GM10248 (cell line): ENCODE data around the gene NAT16.
"Not testable (repeated sequence)": the region's sequence is repeated elsewhere in the genome, so short reads cannot be mapped to it uniquely, and the experiment has no call there.

Source experiments
- CTCF ChIA-PET: fragments of 300-600 bp; sonication (Branson Sonifier 250); formaldehyde crosslinking; extraction: SDS; loops from one replicate; lab custom pipeline; 2021; ENCODE audit warnings: antibody characterized with exemption; lab: Yijun Ruan, JAX
- POLR2A ChIA-PET: fragments of 350-650 bp; sonication (Branson Sonifier 250); formaldehyde crosslinking; extraction: SDS; loops from one replicate; lab custom pipeline; 2020; ENCODE audit warnings: antibody characterized with exemption; lab: Yijun Ruan, JAX
- DNase-seq: peaks from one replicate; pipeline ENCODE4 v3.0.0; 2012; ENCODE audit errors: extremely low spot score
- TF ChIP-seq, protein P1 (sequence below): IDR thresholded peaks from 2 replicates; pipeline ENCODE4 v1.5.1; 2012; ENCODE audit warnings: mild to moderate bottlenecking, low read depth; ENCODE audit errors: extremely low read depth, missing control alignments, control extremely low read depth

The NAT16 gene

DNA sequence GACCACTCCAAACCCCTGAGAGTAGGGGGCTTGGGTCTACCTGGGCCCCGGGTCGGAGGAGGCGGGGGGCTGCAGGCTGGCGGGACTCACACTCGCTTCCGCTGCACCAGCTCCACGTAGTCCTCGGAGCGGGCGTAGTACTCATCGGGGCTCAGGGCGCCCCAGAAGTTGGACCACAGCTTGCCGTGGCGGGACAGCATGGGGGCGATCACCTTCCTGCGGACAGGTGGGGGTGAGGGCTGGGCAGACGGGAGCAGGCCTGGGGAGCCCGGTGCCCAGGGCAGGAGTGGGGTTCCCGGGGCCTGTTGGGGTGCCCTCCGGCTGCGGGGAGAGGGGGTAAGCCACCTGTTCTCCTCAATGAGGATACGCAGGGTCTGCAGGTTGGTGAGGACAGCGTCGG, 31.4 kb upstream of the NAT16 start:
- no peak for DNase-seq
- TF ChIP-seq, protein P1, sequence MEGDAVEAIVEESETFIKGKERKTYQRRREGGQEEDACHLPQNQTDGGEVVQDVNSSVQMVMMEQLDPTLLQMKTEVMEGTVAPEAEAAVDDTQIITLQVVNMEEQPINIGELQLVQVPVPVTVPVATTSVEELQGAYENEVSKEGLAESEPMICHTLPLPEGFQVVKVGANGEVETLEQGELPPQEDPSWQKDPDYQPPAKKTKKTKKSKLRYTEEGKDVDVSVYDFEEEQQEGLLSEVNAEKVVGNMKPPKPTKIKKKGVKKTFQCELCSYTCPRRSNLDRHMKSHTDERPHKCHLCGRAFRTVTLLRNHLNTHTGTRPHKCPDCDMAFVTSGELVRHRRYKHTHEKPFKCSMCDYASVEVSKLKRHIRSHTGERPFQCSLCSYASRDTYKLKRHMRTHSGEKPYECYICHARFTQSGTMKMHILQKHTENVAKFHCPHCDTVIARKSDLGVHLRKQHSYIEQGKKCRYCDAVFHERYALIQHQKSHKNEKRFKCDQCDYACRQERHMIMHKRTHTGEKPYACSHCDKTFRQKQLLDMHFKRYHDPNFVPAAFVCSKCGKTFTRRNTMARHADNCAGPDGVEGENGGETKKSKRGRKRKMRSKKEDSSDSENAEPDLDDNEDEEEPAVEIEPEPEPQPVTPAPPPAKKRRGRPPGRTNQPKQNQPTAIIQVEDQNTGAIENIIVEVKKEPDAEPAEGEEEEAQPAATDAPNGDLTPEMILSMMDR, result no peak
- ChIA-PET POLR2A (no interaction called here), CTCF (interaction anchor here (1.3 to 2.1 kb wide), 3 partner anchors 19 to 68 kb away, joined by 3 to 5 read pairs (median 4); partner anchors contain the start of gene FIS1)

DNA sequence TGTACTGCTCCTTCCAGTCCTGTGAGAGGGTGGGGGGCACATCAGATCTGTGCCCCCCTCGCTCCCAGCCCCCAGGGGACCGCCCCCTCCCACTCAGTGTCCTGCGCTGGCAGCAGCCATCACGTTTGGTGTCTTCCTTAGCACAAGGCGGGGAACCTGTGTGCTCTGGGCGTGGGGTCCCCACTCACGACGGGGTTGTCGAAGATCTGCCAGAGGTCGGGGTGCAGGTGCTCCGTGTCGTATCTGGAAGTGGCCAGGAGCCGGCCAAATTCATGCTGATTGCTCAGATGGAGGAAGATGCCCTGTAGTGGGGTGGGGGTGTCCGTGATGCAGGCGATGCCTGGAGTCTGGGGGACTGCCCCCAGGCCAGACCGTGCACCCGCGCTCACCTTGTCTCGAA, 30.1 kb upstream of the NAT16 start:
- no peak for DNase-seq
- TF ChIP-seq, protein P1, result no peak
- POLR2A ChIA-PET, result no interaction called here
- CTCF ChIA-PET, result interaction anchor here (0.8 to 0.9 kb wide), 2 partner anchors 17 to 581 kb away, joined by 3 to 4 read pairs; no protein-coding TSS in a partner anchor

DNA sequence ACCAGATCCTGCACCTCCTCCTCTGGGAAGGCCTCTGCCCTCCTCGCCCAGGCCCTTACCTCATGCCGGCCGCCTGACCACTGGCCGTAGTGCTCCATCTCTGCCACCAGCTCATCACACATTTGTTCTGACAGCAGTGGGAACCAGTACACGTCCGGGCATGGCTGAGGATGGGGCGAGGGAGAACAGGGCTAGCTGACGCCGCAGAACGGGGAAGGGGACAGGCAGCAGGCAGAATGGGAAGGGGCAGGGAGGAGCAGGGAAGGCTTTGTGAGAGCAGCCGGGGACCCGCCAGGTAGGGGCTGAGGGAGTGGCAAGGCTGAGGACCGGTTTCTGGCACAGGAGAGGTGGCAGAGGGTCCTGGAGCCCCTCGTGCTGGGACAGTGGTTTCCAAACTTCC, 28.7 kb upstream of the NAT16 start:
- ChIA-PET CTCF (interaction anchor here (1.1 kb wide), 1 partner anchor 16 kb away, joined by 4 read pairs; no protein-coding TSS in a partner anchor), POLR2A (no interaction called here)
- DNase-seq, result no peak
- TF ChIP-seq, protein P1, result no peak

DNA sequence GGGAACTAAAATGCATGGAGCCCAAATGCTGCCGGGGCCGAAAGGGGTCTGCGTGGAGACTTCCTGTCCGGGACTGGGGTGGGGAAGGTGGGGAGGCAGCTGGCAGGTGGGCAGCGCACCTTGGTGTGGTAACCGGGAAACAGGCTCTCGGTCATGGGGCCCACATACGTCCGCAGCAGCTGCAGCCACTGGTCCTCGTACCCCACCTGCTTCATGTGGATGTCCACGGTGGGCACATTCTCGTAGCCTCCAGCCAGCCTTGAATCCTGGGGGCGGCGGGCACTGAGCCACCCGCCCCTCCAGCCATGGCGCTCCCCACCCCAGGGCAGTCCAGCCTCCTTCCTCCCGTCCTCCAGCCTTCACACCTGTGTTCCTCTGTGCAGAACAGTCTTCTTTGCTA, 27.4 kb upstream of the NAT16 start:
- POLR2A ChIA-PET, result no interaction called here
- CTCF ChIA-PET, result interaction anchor here (1.3 to 2.9 kb wide), 2 partner anchors 10 to 15 kb away, joined by 7 to 9 read pairs; partner anchors contain the start of genes PLOD3 and ZNHIT1
- TF ChIP-seq, protein P1, result no peak
- DNase-seq, result no peak

DNA sequence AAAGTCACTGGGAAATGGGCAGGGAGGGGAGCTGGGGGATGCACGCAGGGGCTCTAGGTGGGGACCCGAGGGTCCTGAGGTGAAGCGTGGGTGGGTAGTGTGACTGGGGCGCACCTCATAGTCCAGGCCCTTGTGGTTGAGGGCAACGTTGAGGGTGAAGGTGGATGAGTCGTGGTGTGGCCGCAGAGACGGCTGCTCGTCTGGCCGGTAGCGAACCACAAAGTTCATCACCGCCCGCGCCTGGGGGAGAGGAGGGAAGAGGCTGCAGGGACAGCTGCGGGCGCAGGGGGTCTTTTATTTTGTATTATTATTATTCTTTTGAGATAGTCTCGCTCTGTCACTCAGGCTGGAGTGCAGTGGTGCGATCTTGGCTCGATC, 26.6 kb upstream of the NAT16 start:
- ChIA-PET POLR2A (no interaction called here), CTCF (interaction anchor here (2.9 kb wide), 1 partner anchor 10 kb away, joined by 9 read pairs; the partner anchor contains the start of genes PLOD3 and ZNHIT1)
- TF ChIP-seq, protein P1, result no peak
- DNase-seq, result no peak

DNA sequence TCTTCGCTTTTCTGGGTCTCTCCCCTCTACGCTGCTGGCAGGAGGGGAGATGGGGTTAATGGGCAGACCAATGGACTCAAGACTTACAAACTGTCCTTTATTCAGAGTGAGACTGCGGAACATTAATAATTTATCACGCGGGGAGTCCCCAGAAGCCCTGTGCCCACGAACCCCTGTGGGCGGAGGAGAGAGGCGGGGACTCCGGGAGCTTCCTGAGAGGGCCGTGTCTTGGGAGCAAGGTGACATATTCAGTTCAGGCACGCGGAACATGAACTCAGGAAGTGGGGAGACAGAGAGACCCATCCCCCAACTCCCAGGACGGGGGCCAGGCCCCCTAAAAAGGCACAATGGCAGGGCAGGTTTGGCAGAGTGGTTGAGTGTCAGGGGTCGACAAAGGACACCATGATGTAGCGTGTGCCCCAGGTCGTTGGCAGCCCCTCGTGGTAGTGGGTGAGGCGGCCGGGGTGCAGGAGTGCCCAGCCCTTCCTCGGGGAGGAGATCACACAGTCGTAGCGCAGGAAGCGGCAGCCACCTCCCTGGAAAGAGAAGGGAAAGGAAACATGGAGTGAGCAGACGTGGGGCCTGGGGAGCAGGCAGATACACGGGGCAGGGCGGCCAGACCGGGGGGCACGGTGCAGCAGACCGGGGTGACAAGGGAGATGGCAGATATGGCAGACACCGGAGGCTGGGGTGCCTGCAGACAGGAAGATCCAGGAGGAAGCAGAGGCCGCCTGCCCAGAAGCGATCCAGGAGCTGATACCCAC, 26.0 kb upstream of the NAT16 start:
- POLR2A ChIA-PET, result no interaction called here
- no peak for DNase-seq
- CTCF ChIA-PET, result interaction anchor here (2.9 to 5.9 kb wide), 2 partner anchors 11 to 14 kb away, joined by 9 to 41 read pairs; partner anchors contain the start of genes PLOD3 and ZNHIT1
- TF ChIP-seq, protein P1, result no peak

DNA sequence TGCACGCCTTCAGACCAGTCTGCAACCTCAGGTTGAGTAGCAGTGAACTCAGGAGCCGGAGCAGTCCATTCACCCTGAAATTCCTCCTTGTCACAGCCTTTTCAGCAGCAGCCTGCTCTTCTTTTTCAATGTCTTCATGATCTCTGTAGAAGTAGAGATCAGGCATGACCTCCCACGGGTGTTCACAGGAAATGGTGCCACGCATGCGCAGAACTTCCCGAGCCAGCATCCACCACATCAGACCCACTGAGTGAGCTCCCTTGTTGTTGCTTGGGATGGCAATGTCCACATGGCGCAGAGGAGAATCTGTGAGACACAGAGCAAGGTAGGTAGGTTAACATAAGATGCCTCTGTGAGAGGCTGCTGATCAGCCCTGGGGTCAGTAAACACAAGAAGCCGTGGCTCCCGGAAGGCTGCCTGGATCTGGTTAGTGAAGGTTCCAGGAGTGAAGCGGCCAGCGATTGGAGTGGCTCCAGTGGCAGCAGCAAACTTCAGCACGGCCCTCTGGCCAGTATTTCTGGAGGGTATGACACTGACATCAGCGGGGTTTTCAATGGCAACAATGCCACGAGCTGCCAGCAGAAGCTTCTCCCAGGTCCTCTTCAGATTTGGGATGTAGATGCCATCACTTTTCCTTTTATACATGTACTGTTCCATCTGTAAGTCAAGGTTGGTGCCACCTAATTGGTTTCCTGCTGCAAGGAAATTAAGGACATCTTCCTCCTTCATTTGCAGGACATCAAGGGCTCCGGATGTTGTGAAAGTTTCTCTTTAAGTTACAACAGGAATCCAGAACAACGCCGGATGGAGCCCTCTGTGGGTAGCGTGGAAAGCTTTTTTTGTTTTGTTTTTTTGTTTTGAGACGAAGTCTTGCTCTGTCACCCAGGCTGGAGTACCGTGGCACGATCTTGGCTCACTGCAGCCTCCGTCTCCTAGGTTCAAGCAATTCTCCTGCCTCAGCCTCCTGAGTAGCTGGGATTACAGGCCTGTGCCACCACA, 23.9 kb upstream of the NAT16 start:
- DNase-seq, POLR2A ChIA-PET: not testable (repeated sequence)
- CTCF ChIA-PET, result interaction anchor here (0.8 to 5.9 kb wide), 5 partner anchors 12 to 127 kb away, joined by 3 to 41 read pairs (median 6); partner anchors contain the start of genes PLOD3 and ZNHIT1
